Inferior parietal cortex (tissue), 1 donor: ENCODE data around the gene HOPX.
"Not testable (repeated sequence)": the region's sequence is repeated elsewhere in the genome, so short reads cannot be mapped to it uniquely, and the experiment has no call there.

ENCODE experiments used
- DNase-seq: peaks from one replicate; pipeline ENCODE4 v3.0.0-alpha.2; 2016; ENCODE audit errors: extremely low spot score

HOPX gene

DNA sequence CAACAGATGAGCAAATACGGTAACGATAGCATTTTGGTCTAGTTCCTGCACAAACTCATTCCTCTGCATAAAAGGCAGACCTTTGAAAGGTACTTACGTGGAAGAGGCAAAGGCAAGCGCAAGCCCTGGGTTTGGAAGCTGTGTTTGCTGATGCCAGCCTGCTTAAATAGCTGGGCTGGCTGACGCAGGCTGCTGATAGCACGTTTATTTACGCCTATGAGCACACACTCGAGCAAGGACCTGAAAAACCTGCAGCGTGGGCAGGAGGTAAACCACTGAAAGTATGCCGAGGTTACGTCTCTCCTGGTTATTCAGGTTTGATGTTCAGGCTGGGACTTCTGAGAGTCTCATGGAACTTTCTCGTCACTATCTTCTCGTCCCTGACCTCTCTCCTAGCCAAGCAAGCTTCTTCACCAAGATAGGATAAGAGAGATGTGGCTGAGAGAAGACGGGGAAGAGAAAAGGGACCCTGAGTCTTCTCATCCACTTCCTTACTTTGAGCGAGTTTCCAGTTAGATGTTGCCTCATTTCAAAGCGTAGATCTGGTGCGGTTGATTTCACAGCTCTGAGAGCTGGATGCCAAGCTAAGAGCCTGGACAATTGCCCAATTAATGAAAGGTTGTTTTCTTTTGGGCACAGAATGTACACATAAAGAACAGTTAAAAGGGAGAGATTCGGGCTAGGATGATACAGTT lies at the start of gene HOPX:
HOPX (minus strand) TSS at position 139 of the 695 bp plus-strand sequence. CDS start 23,480 bp downstream, outside the sequence.
- DNase-seq: peak; percentile 30

GRCh38 chr4:56730097-56730496 lies 49.0 kb upstream of the HOPX start:
- no peak for DNase-seq

GRCh38 chr4:56728512-56728911 lies 47.4 kb upstream of the HOPX start:
- peak; percentile 34 for DNase-seq

DNA sequence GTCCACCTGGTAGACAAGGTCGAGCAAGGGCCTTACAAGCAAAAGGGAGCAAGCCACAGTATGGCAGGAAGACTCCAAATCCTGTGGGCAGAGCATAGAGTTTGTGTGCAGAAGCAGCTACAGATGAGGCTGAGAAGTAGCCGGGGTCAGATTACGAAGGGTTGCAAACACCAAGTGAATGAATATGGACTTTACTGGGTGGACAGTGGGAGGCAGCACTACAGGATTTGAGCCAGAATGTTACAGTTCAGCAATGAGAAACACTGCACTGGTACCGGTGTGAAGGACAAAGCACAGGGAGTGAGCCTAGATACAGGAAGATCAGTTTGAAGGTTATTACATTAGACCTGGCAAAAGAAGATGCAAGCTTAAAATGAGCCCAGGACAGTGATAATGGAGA lies 46.1 kb upstream of the HOPX start:
- DNase-seq: no peak

DNA sequence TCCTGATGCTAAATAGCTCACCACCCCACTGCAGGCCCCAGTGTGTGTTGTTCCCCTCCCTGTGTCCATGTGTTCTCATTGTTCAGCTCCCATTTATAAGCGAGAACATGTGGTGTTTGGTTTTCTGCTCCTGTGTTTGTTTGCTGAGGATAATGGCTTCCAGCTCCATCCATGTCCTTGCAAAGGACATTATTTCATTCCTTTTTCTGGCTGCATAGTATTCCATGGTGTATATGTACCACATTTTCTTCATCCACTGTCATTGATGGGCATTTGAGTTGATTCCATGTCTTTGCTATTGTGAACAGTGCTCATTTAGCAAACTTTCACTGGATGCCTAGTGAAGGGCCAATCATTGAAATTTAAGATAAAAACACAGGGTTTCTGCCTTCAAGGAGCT lies 45.5 kb upstream of the HOPX start:
- not testable (repeated sequence) for DNase-seq

DNA sequence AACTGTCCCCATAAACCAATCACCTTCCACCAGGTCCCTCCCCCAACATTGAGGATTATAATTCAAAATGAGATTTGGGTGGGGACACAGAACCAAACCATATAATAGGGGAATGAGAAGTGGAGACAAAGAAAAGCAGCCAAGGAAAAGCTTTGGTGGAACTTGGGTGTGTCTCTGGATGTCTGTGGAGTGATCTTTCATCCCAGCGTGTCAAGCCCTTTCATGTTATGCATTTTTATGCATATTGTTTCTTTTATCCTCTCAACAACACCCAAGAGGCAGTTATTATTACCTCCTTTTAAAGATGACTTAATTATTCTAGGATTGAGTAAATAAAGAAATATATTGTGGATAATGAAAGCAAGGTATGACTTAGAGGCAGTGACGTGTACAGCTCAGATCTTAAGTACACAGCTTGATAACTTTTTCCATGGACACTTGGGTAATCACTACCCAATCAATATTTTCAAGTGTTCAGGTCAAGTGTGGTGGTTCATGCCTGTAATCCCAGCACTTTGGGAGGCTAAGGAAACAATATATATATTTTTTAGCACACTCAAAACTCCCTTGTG lies 42.6 kb upstream of the HOPX start:
- DNase-seq: no peak

GRCh38 chr4:56723201-56723605 lies 42.1 kb upstream of the HOPX start:
- DNase-seq: no peak

GRCh38 chr4:56708146-56708545 lies 27.1 kb upstream of the HOPX start:
- no peak for DNase-seq

DNA sequence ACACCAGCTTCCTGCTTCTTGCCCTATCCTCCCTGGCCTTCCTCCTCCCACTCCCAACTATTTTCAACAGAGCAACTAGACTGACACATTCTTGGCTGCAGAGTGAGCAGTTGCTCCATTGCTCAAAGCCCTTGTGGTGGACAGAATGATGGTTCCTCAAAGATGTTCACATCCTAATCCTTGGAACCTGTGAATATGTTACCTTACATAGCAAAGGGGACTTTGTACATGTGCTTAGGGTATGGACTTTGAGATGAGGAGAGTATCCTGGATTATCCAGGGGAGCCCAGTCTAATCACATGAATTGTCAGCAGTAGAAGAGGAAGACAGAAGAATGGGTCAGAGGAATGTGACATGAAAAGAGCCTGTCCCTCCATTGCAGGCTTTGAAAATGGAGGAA lies 24.9 kb upstream of the HOPX start:
- DNase-seq: no peak

DNA sequence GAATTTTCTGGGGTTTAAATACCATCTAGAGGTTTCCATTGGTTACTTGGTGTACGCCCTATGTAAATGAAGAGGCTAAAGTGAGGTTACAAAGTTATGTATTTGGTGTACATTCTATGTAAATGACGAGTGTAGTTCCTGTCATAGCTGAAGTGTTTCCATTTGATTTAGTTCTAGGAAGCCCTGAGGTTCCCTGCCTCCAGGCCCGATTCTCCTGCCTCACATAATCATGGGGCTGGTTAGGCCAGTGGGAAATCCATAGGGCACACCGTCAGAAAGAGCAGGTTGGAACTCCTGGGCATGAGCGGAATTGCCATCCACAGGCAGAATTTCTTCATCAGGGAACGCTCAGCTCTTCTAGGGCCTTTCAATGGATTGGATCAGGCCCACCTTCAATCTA lies 24.2 kb upstream of the HOPX start:
- no peak for DNase-seq

DNA sequence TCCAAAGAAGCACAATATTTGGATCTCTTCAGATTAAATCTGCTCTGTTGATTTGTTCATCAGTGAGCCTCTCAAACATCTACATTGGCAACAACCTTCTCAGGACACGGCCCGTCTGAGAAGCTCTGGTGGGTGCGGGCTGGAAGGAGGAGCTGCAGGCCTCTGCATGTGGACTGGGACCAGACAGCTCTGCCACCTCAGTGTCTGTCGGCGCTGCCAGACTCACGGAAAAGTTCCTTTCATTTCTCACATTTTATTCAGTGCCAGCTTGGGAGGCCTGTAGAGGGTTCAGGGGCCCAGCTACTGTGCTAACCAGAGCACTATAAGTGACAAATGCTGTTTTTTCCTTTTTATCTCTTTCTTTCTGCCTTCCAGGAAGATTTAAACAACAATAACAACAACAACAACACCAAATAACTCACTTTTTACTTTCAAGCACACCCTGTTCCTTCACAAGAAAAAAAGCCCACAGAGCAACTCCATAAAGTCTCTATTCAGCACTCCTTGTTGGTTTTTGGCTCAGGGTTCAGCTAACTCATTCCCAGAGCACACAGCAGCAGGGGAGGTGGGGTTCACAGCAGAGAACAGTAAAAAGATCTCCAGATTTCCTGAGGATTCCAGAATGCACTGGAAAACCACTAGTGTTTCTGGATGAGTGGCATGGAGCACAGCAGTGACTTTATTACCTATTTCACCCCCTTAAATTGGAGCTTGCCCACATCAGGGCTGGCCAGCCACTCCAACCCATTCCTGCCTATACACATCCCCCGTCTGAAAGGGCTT lies 23.2 kb upstream of the HOPX start:
- no peak for DNase-seq

DNA sequence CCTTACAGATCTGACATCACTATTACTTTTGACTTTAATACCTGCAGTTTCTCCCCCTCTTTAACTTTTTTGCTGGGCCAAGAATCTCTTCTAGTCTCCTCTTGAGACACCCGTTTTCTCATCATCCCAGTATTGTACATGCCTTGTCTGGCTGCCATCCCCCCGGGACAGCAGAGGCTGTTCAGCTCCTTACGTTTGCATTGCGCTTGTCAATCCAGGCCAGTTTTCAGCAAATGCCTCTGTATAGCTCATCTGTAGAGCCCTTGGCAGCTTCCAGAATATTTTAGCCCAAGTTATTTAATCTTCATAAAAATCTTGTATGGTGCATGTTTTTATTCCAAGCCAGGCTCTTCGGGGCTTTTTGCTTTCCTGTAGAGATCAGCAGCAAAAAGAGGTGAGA lies 22.3 kb upstream of the HOPX start:
- DNase-seq: no peak

- no peak for DNase-seq
These were observed 20.5 kb upstream of the HOPX start for GRCh38 chr4:56701644-56702043.

GRCh38 chr4:56701161-56701480 lies 20.0 kb upstream of the HOPX start:
- DNase-seq: no peak

GRCh38 chr4:56699537-56700105 lies 18.5 kb upstream of the HOPX start:
- no peak for DNase-seq

- DNase-seq: no peak
These were observed 17.2 kb upstream of the HOPX start for GRCh38 chr4:56698329-56698728.

GRCh38 chr4:56696056-56696455 lies 15.0 kb upstream of the HOPX start:
- no peak for DNase-seq

DNA sequence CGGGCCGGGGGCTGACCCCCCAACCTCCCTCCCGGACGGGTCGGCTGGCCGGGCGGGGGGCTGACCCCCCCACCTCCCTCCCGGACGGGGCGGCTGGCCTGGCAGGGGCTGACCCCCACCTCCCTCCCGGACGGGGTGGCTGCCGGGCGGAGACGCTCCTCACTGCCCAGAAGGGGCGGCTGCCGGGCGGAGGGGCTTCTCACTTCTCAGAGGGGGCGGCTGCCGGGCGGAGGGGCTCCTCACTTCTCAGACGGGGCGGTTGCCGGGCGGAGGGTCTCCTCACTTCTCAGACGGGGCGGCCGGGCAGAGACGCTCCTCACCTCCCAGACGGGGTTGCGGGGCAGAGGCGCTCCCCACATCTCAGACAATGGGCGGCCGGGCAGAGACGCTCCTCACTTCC lies 12.4 kb upstream of the HOPX start:
- not testable (repeated sequence) for DNase-seq

DNA sequence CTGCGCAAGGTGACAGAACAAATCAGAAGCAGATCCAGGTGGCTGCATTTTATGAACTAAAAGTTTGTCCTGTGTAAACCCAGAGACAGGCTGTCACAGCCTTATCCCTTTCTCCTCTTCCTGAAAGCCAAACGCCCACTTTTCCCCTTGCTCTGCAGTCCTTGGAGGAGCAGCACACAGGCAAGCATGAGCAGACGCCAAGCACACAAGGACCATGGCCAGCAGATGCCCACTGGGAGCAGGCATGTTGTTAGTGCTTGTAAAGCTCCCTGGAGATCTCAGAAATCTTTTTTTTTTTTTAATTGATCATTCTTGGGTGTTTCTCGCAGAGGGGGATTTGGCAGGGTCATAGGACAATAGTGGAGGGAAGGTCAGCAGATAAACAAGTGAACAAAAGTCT lies 11.5 kb upstream of the HOPX start:
- DNase-seq: no peak

DNA sequence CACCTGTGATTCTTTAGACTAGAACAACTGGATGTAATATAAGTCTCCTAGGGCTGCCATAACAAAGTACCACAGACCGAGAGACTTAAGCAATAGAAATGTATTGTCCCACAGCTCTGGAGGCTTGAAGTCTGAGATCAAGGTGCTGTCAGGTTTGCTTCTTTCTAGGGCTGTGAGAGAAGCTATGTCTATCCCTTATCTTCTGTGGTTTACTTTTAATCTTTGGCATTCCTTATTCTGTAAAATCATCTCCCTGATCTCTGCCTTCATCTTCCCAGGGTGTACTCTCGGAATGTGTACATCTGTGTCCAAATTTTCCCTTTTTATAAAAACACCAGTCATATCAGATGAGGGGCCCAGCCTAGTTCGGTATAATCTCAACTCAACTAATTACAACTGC lies 10.3 kb upstream of the HOPX start:
- DNase-seq: no peak

GRCh38 chr4:56690393-56690792 lies 9.3 kb upstream of the HOPX start:
- no peak for DNase-seq

- DNase-seq: no peak
These were observed 8.3 kb upstream of the HOPX start for GRCh38 chr4:56689201-56689969.
